Naive thymus-derived CD4-positive, alpha-beta T cell (primary cell): Measurements from ENCODE around the gene SRPK2. TPM values are rescaled to one million over a fixed set of nuclear protein-coding genes. Genes with fewer than 3 reads are reported as not detected.
"Not testable (repeated sequence)": the region's sequence is repeated elsewhere in the genome, so short reads cannot be mapped to it uniquely, and the experiment has no call there.

Experiments used
- ATAC-seq: fragments of 150-1000 bp; cut with Tn5 transposase; 2 replicates; pipeline ENCODE4 v1.10.0; 2021; ENCODE audit warnings: mild to moderate bottlenecking, moderate library complexity
- CTCF ChIA-PET: fragments of 350-600 bp; sonication (Branson Sonifier 250); formaldehyde crosslinking; loops from one replicate; lab custom pipeline; 2021; ENCODE audit warnings: antibody characterized with exemption; lab: Charles Lee
- POLR2A ChIA-PET: fragments of 350-600 bp; sonication (Branson Sonifier 250); formaldehyde crosslinking; loops from one replicate; lab custom pipeline; 2021; ENCODE audit warnings: antibody characterized with exemption, inconsistent platforms; lab: Charles Lee
- DNase-seq, 9 donors: peaks; one replicate each; pipeline versions ENCODE4 v3.0.0 to v3.0.0-alpha.2; 2020 to 2022; ENCODE audit warnings: mixed read lengths in 1 of 9
- H3K27ac ChIP-seq: one replicate; pipeline ENCODE4 v1.7.0; 2013; ENCODE audit warnings: mild to moderate bottlenecking, low read depth, low read length, moderate library complexity
- H3K27me3 ChIP-seq, 2 donors: one replicate each; pipeline ENCODE4 v1.7.0; 2013; ENCODE audit warnings: low read length in 2 of 2, mild to moderate bottlenecking in 2 of 2, moderate library complexity in 2 of 2; ENCODE audit not compliant: control insufficient read depth in 2 of 2, insufficient read depth in 2 of 2
- H3K36me3 ChIP-seq, 3 experiments: 1 replicate in 2 of 3; 2 replicates in 1 of 3; pipeline ENCODE4 v1.7.0; 2013; ENCODE audit warnings: low read length in 3 of 3, mild to moderate bottlenecking in 3 of 3, moderate library complexity in 1 of 3; ENCODE audit not compliant: insufficient read depth in 3 of 3, control insufficient read depth in 2 of 3
- H3K4me1 ChIP-seq, 2 donors: one replicate each; pipeline ENCODE4 v1.7.0; 2013; ENCODE audit warnings: low read length in 2 of 2, mild to moderate bottlenecking in 2 of 2, moderate library complexity in 1 of 2; ENCODE audit not compliant: control insufficient read depth in 2 of 2, insufficient read depth in 2 of 2
- H3K4me3 ChIP-seq: 2 replicates; pipeline ENCODE4 v1.7.0; 2013; ENCODE audit warnings: mild to moderate bottlenecking, low read length
- H3K9me3 ChIP-seq, 3 experiments: 1 replicate in 2 of 3; 2 replicates in 1 of 3; pipeline ENCODE4 v1.7.0; 2013; ENCODE audit warnings: low read length in 3 of 3; ENCODE audit not compliant: control insufficient read depth in 2 of 3
- H3K27ac Mint-ChIP-seq, 9 donors: one replicate each; pipeline ENCODE4 v1.8.0; 2020 to 2022; ENCODE audit warnings: mixed read lengths in 9 of 9, mild to moderate bottlenecking in 8 of 9, moderate library complexity in 5 of 9, inconsistent platforms in 2 of 9
- H3K27me3 Mint-ChIP-seq, 5 donors: one replicate each; pipeline ENCODE4 v1.8.0; 2021 to 2022; ENCODE audit warnings: mixed read lengths in 5 of 5, mild to moderate bottlenecking in 1 of 5
- H3K36me3 Mint-ChIP-seq, 5 donors: one replicate each; pipeline ENCODE4 v1.8.0; 2020 to 2022; ENCODE audit warnings: mixed read lengths in 5 of 5, mild to moderate bottlenecking in 3 of 5, inconsistent platforms in 1 of 5
- H3K4me1 Mint-ChIP-seq, 7 donors: one replicate each; pipeline ENCODE4 v1.8.0; 2020 to 2022; ENCODE audit warnings: mixed read lengths in 7 of 7, mild to moderate bottlenecking in 3 of 7, inconsistent platforms in 1 of 7
- H3K4me3 Mint-ChIP-seq, 10 donors: one replicate each; pipeline ENCODE4 v1.8.0; 2020 to 2022; ENCODE audit warnings: mild to moderate bottlenecking in 10 of 10, mixed read lengths in 10 of 10, moderate library complexity in 6 of 10, inconsistent platforms in 2 of 10
- H3K9me3 Mint-ChIP-seq, 11 donors: one replicate each; pipeline ENCODE4 v1.8.0; 2020 to 2022; ENCODE audit warnings: mixed read lengths in 11 of 11, mild to moderate bottlenecking in 4 of 11, inconsistent platforms in 1 of 11, moderate library complexity in 1 of 11
- intact Hi-C, 2 donors: fragments of 100-400 bp; cut with micrococcal nuclease; formaldehyde crosslinking; loops; one replicate each; pipeline ENCODE4 v1.15.1; 2023
- polyA plus RNA-seq, 2 donors: library from polyadenylated mRNA; unstranded; fragments of 300-500 nt; fragmentation: Illumina TruSeq; gene quantifications; one replicate each; pipeline ENCODE4 v1.2.3, GENCODE V29; 2021
- total RNA-seq, 6 experiments: library from RNA in 5 of 6; stranded (reverse) in 5 of 6; gene quantifications; 1 replicate in 5 of 6; 2 replicates in 1 of 6; pipeline ENCODE4 v1.2.3 and lab custom pipeline; 2021 to 2026

SRPK2 gene
- total and polyA plus RNA-seq, 7 experiments from 2014 or later = 40.2 to 56.7 (median 46.8) TPM

GRCh38 chr7:105365541-105366534 lies 22.9 kb downstream of the SRPK2 start:
- H3K4me1 ChIP-seq = peaks cover 10 to 11% of the 10 kb centered on the region in 2 donors
- no peak for DNase-seq
- CTCF ChIA-PET = interaction anchor here (0.6 to 0.9 kb wide), 2 partner anchors 45 to 385 kb away, joined by 3 read pairs; no protein-coding TSS in a partner anchor
- H3K9me3 ChIP-seq = no peaks in the 10 kb centered on the region
- H3K4me1 Mint-ChIP-seq = peaks cover 14 to 65% (median 49%) of the 10 kb centered on the region in 7 donors
- no peaks in the 10 kb centered on the region for H3K27me3 Mint-ChIP-seq
- no peaks in the 10 kb centered on the region for H3K36me3 ChIP-seq
- peak overlapping the region in 3 of 9 donors; percentile 34 to 54 (median 46) for H3K27ac Mint-ChIP-seq
- peak overlapping the region in 1 of 10 donors; percentile 26 for H3K4me3 Mint-ChIP-seq
- H3K9me3 Mint-ChIP-seq = peaks cover 0 to 19% (median 6%) of the 10 kb centered on the region in 11 donors
- POLR2A ChIA-PET = interaction anchor here (0.7 to 1.4 kb wide), 3 partner anchors 10 to 220 kb away, joined by 4 to 5 read pairs (median 4); no protein-coding TSS in a partner anchor
- no peak for ATAC-seq
- H3K4me3 ChIP-seq = no peak overlapping the region
- H3K27ac ChIP-seq = no peak overlapping the region
- peaks cover 0 to 35% (median 16%) of the 10 kb centered on the region in 5 donors for H3K36me3 Mint-ChIP-seq
- H3K27me3 ChIP-seq = no peaks in the 10 kb centered on the region
- intact Hi-C loops = no loop called here

DNA sequence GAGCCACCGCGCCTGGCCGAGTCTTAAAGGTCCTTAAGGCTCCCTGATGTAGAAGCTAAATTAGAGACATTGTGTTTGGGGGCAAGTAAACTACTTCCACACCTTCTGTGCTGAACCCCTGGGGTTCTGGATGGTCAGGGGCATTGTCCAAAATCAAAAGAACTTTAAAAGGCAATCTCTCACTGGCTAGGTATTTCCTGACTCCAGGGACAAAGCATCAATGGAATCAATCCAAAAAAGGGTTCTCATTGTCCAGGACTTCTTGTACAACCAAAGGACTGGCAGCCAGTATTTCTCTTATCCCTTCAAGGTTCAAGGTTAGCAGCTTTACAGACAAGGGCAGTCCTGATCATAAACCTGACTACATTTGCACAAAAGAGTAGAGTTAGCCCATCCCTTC lies 24.0 kb downstream of the SRPK2 start:
- H3K4me1 Mint-ChIP-seq = peaks cover 13 to 62% (median 50%) of the 10 kb centered on the region in 7 donors
- H3K9me3 Mint-ChIP-seq = peaks cover 0 to 22% (median 6%) of the 10 kb centered on the region in 11 donors
- CTCF ChIA-PET = no interaction called here
- intact Hi-C loops = no loop called here
- no peak overlapping the region for H3K27ac ChIP-seq
- peaks cover 0 to 41% (median 24%) of the 10 kb centered on the region in 5 donors for H3K36me3 Mint-ChIP-seq
- no peak overlapping the region for H3K4me3 Mint-ChIP-seq
- H3K27ac Mint-ChIP-seq = no peak overlapping the region
- no peaks in the 10 kb centered on the region for H3K9me3 ChIP-seq
- no peaks in the 10 kb centered on the region for H3K27me3 ChIP-seq
- no peaks in the 10 kb centered on the region for H3K27me3 Mint-ChIP-seq
- no peak for DNase-seq
- H3K36me3 ChIP-seq = no peaks in the 10 kb centered on the region
- H3K4me3 ChIP-seq = no peak overlapping the region
- no peak for ATAC-seq
- H3K4me1 ChIP-seq = peaks cover 8 to 10% of the 10 kb centered on the region in 2 donors
- POLR2A ChIA-PET = no interaction called here

GRCh38 chr7:105363657-105364056 lies 25.1 kb downstream of the SRPK2 start:
- peaks cover 0 to 22% (median 6%) of the 10 kb centered on the region in 11 donors for H3K9me3 Mint-ChIP-seq
- H3K36me3 ChIP-seq, H3K27ac ChIP-seq, H3K4me3 Mint-ChIP-seq, CTCF ChIA-PET, POLR2A ChIA-PET, DNase-seq, H3K27me3 ChIP-seq, H3K4me3 ChIP-seq, H3K27me3 Mint-ChIP-seq, H3K9me3 ChIP-seq, intact Hi-C loops, ATAC-seq, H3K4me1 ChIP-seq: not testable (repeated sequence)
- peak overlapping the region in 1 of 9 donors; percentile 21 for H3K27ac Mint-ChIP-seq
- peaks cover 0 to 45% (median 26%) of the 10 kb centered on the region in 5 donors for H3K36me3 Mint-ChIP-seq
- peaks cover 14 to 61% (median 48%) of the 10 kb centered on the region in 7 donors for H3K4me1 Mint-ChIP-seq

DNA sequence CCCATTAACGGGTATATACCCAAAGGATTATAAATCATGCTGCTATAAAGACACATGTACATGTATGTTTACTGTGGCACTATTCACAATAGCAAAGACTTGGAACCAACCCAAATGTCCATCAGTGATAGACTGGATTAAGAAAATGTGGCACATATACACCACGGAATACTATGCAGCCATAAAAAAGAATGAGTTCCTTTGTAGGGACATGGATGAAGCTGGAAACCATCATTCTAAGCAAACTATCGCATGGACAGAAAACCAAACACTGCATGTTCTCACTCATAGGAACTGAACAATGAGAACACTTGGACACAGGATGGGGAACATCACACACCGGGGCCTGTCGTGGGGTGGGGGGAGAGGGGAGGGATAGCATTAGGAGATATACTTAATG lies 26.0 kb downstream of the SRPK2 start:
- peaks cover 15 to 57% (median 46%) of the 10 kb centered on the region in 7 donors for H3K4me1 Mint-ChIP-seq
- H3K4me1 ChIP-seq, H3K27ac Mint-ChIP-seq, POLR2A ChIA-PET, H3K27ac ChIP-seq, ATAC-seq, H3K9me3 ChIP-seq, H3K27me3 Mint-ChIP-seq, intact Hi-C loops, CTCF ChIA-PET, H3K27me3 ChIP-seq, DNase-seq, H3K4me3 Mint-ChIP-seq, H3K36me3 ChIP-seq, H3K4me3 ChIP-seq: not testable (repeated sequence)
- H3K9me3 Mint-ChIP-seq = peaks cover 0 to 22% (median 6%) of the 10 kb centered on the region in 11 donors
- H3K36me3 Mint-ChIP-seq = peaks cover 0 to 46% (median 26%) of the 10 kb centered on the region in 5 donors

DNA sequence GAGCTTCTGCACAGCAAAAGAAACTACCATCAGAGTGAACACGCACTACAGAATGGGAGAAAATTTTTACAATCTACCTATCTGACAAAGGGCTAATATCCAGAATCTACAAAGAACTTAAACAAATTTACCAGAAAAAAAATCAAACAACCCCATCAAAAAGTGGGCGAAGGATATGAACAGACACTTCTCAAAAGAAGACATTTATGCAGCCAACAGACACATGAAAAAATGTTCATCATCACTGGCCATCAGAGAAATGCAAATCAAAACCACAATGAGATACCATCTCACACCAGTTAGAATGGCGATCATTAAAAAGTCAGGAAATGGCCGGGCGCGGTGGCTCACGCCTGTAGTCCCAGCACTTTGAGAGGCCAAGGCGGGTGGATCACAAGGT lies 26.7 kb downstream of the SRPK2 start:
- ATAC-seq, H3K27me3 Mint-ChIP-seq, H3K27me3 ChIP-seq, intact Hi-C loops, DNase-seq, H3K27ac ChIP-seq, H3K4me3 ChIP-seq, H3K27ac Mint-ChIP-seq, H3K36me3 ChIP-seq, CTCF ChIA-PET, H3K4me3 Mint-ChIP-seq, H3K9me3 ChIP-seq, H3K4me1 ChIP-seq: not testable (repeated sequence)
- Mint-ChIP-seq H3K36me3 (peaks cover 0 to 46% (median 26%) of the 10 kb centered on the region in 5 donors), H3K4me1 (peaks cover 13 to 52% (median 40%) of the 10 kb centered on the region in 7 donors), H3K9me3 (peaks cover 0 to 22% (median 6%) of the 10 kb centered on the region in 11 donors)
- POLR2A ChIA-PET = interaction anchor here (1.0 kb wide), 1 partner anchor 10 kb away, joined by 3 read pairs; no protein-coding TSS in a partner anchor

DNA sequence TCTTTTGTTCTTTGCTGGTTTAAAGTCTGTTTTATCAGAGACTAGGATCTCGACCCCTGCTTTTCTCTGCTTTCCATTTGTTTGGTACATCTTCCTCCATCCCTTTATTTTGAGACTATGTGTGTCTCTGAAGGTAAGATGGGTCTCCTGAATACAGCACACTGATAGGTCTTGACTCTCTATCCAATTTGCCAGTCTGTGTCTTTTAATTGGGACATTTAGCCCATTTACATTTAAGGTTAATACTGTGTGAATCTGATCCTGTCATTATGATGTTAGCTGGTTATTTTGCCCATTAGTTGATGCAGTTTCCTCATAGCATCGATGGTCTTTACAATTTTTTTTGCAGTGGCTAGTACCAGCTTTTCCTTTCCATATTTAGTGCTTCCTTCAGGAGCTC lies 28.6 kb downstream of the SRPK2 start:
- H3K36me3 ChIP-seq, POLR2A ChIA-PET, intact Hi-C loops, H3K9me3 ChIP-seq, H3K4me1 ChIP-seq, CTCF ChIA-PET, H3K27me3 Mint-ChIP-seq, DNase-seq, H3K4me3 Mint-ChIP-seq, H3K4me3 ChIP-seq, H3K27ac ChIP-seq, ATAC-seq, H3K27me3 ChIP-seq: not testable (repeated sequence)
- H3K4me1 Mint-ChIP-seq = peaks cover 16 to 55% (median 45%) of the 10 kb centered on the region in 7 donors
- H3K36me3 Mint-ChIP-seq = peaks cover 0 to 41% (median 20%) of the 10 kb centered on the region in 5 donors
- H3K9me3 Mint-ChIP-seq = peaks cover 0 to 22% (median 6%) of the 10 kb centered on the region in 11 donors
- peak overlapping the region in 3 of 9 donors; percentile 2 to 24 (median 13) for H3K27ac Mint-ChIP-seq
